Measurements from ENCODE around the gene LRWD1. TPM values are rescaled to one million over a fixed set of nuclear protein-coding genes. Genes with fewer than 3 reads are reported as not detected.
A peak's percentile ranks its signal among the peaks of the same experiment; 100 is the strongest.

Gene LRWD1
- total RNA-seq, 1 experiment from 2014 or later = 48.5 TPM

- Histone ChIP-seq H3K36me3 (ENCODE audit: insufficient read depth, low read length, poor library complexity, severe bottlenecking) (peaks cover 10% of the 10 kb centered on the region), H3K27ac (ENCODE audit: low read depth, low read length, poor library complexity, severe bottlenecking) (peak overlapping the region; percentile 85), H3K27me3 (replicated peaks; ENCODE audit: insufficient read depth, low read depth, low read length, poor library complexity) (no peaks in the 10 kb centered on the region), H3K4me1 (ENCODE audit: insufficient read depth, low read length, poor library complexity, severe bottlenecking) (peaks cover 14% of the 10 kb centered on the region), H3K9me3 (ENCODE audit: low read depth, low read length, poor library complexity, severe bottlenecking) (no peaks in the 10 kb centered on the region), H3K4me3 (ENCODE audit: low read depth, low read length, poor library complexity, severe bottlenecking) (peak overlapping the region; percentile 96)
- BruUV-seq (replicated peaks) = no TSS peak
- ChIA-PET CTCF (no interaction called here), POLR2A (ENCODE audit: low non-redundant PET) (no interaction called here)
- intact Hi-C loops (cut with micrococcal nuclease; ENCODE audit: unreplicated experiment) = no loop called here
- TF ChIP-seq, protein P1, sequence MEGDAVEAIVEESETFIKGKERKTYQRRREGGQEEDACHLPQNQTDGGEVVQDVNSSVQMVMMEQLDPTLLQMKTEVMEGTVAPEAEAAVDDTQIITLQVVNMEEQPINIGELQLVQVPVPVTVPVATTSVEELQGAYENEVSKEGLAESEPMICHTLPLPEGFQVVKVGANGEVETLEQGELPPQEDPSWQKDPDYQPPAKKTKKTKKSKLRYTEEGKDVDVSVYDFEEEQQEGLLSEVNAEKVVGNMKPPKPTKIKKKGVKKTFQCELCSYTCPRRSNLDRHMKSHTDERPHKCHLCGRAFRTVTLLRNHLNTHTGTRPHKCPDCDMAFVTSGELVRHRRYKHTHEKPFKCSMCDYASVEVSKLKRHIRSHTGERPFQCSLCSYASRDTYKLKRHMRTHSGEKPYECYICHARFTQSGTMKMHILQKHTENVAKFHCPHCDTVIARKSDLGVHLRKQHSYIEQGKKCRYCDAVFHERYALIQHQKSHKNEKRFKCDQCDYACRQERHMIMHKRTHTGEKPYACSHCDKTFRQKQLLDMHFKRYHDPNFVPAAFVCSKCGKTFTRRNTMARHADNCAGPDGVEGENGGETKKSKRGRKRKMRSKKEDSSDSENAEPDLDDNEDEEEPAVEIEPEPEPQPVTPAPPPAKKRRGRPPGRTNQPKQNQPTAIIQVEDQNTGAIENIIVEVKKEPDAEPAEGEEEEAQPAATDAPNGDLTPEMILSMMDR (conservative IDR thresholded peaks at IDR 0.05; ENCODE audit: low read depth, low read length) = no peak
- TF ChIP-seq EZH2 (IDR thresholded peaks at IDR 0.05; ENCODE audit: borderline replicate concordance, low read depth, low read length, poor library complexity, severe bottlenecking) = no peak
- DNase-seq (ENCODE audit: low spot score) = no peak
These were observed 1.3 kb downstream of the LRWD1 start for GRCh38 chr7:102466097-102466496.

- no TSS peak for BruUV-seq (replicated peaks)
- H3K9me3 ChIP-seq (ENCODE audit: low read depth, low read length, poor library complexity, severe bottlenecking) = no peaks in the 10 kb centered on the region
- H3K4me1 ChIP-seq (ENCODE audit: insufficient read depth, low read length, poor library complexity, severe bottlenecking) = peaks cover 14% of the 10 kb centered on the region
- H3K27me3 ChIP-seq (replicated peaks; ENCODE audit: insufficient read depth, low read depth, low read length, poor library complexity) = no peaks in the 10 kb centered on the region
- peaks cover 18% of the 10 kb centered on the region for H3K36me3 ChIP-seq (ENCODE audit: insufficient read depth, low read length, poor library complexity, severe bottlenecking)
- DNase-seq (ENCODE audit: low spot score) = no peak
- TF ChIP-seq, protein P1 (conservative IDR thresholded peaks at IDR 0.05; ENCODE audit: low read depth, low read length) = no peak
- no peak for TF ChIP-seq EZH2 (IDR thresholded peaks at IDR 0.05; ENCODE audit: borderline replicate concordance, low read depth, low read length, poor library complexity, severe bottlenecking)
- ChIA-PET POLR2A (ENCODE audit: low non-redundant PET) (no interaction called here), CTCF (no interaction called here)
- H3K27ac ChIP-seq (ENCODE audit: low read depth, low read length, poor library complexity, severe bottlenecking) = no peak overlapping the region
- H3K4me3 ChIP-seq (ENCODE audit: low read depth, low read length, poor library complexity, severe bottlenecking) = no peak overlapping the region
- intact Hi-C loops (cut with micrococcal nuclease; ENCODE audit: unreplicated experiment) = no loop called here
These were observed 3.0 kb downstream of the LRWD1 start for GRCh38 chr7:102467581-102468477.

DNA sequence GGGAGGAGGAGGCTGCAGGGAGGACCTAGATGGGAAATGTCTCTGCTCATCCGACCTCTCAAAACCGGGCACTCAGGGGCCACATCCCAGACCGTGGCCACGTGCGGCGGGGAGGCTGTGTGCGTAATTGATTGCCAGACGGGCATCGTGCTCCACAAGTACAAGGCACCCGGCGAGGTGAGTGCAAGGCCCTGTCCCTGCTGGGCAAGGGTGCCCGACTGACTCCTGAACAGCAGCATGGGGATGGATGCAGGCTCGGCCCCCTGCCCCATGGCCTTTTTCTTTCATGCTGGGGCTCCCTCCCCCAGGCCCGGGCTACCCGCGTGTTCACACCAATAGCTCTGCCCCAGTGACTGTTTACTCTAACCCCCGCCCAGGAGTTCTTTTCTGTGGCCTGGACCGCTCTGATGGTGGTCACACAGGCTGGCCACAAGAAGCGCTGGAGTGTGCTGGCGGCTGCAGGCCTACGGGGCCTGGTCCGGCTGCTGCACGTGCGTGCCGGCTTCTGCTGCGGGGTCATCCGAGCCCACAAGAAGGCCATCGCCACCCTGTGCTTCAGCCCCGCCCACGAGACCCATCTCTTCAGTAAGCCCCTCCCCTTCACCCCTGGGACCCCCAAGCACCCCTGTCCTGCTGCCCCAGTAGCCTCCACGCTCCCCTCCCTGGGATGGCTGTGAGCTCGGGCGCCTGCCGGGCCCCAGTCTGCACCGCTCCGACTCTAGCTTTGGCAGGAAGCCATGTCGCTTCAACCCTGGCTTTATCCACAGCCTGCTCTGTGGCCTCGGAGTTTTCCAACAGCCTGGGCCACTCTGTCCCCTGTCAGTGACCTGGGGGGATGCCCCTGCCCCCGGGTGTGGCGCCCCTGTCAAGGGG is 3.9 kb downstream of the LRWD1 start:
- H3K9me3 ChIP-seq (ENCODE audit: low read depth, low read length, poor library complexity, severe bottlenecking) = no peaks in the 10 kb centered on the region
- peaks cover 26% of the 10 kb centered on the region for H3K36me3 ChIP-seq (ENCODE audit: insufficient read depth, low read length, poor library complexity, severe bottlenecking)
- CTCF ChIA-PET = no interaction called here

More for the DNA sequence above, 3.9 kb downstream of the LRWD1 start:
- Histone ChIP-seq H3K4me1 (ENCODE audit: insufficient read depth, low read length, poor library complexity, severe bottlenecking) (peaks cover 10% of the 10 kb centered on the region), H3K4me3 (ENCODE audit: low read depth, low read length, poor library complexity, severe bottlenecking) (no peak overlapping the region), H3K27me3 (replicated peaks; ENCODE audit: insufficient read depth, low read depth, low read length, poor library complexity) (no peaks in the 10 kb centered on the region), H3K27ac (ENCODE audit: low read depth, low read length, poor library complexity, severe bottlenecking) (no peak overlapping the region)
- POLR2A ChIA-PET (ENCODE audit: low non-redundant PET) = interaction anchor here (0.6 kb wide), 1 partner anchor 138 kb away, joined by 3 read pairs; no protein-coding TSS in a partner anchor
- TF ChIP-seq, protein P1 (conservative IDR thresholded peaks at IDR 0.05; ENCODE audit: low read depth, low read length) = no peak
- TF ChIP-seq EZH2 (IDR thresholded peaks at IDR 0.05; ENCODE audit: borderline replicate concordance, low read depth, low read length, poor library complexity, severe bottlenecking) = no peak
- no TSS peak for BruUV-seq (replicated peaks)
- intact Hi-C loops (cut with micrococcal nuclease; ENCODE audit: unreplicated experiment) = no loop called here
- DNase-seq (ENCODE audit: low spot score) = no peak

All from A673 (cell line).